ENCODE results near the gene MED6.

The MED6 gene

DNA sequence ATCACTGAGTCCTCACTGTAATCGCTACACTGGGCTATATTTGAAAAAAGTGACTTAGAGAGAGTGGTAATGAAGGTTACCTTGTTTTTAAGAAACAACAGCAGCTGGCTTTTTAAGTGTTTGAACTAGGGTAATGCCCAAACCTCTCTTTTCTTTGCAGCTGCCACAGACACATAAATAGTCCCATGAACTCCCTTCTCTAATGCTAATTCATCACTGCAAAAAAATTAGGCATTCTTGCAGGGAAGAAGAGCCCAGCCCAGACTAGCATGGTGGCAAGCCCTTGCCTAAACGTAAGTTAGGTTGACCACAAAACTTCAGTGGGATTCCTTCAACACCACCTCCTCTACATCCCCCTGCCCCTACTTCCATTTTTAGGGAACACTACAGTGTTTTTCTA, 17.9 kb upstream of the MED6 start:
- TF ChIP-seq MYC (IDR thresholded peaks at IDR 0.05; ENCODE audit: low read depth, low read length), result no peak
- TF ChIP-seq POLR2A (IDR thresholded peaks at IDR 0.05; ENCODE audit: extremely low read depth, insufficient read length), result no peak
- TF ChIP-seq, protein P1, sequence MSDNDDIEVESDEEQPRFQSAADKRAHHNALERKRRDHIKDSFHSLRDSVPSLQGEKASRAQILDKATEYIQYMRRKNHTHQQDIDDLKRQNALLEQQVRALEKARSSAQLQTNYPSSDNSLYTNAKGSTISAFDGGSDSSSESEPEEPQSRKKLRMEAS (IDR thresholded peaks at IDR 0.05; ENCODE audit: low read depth, low read length), result no peak
- TF ChIP-seq, protein P2, sequence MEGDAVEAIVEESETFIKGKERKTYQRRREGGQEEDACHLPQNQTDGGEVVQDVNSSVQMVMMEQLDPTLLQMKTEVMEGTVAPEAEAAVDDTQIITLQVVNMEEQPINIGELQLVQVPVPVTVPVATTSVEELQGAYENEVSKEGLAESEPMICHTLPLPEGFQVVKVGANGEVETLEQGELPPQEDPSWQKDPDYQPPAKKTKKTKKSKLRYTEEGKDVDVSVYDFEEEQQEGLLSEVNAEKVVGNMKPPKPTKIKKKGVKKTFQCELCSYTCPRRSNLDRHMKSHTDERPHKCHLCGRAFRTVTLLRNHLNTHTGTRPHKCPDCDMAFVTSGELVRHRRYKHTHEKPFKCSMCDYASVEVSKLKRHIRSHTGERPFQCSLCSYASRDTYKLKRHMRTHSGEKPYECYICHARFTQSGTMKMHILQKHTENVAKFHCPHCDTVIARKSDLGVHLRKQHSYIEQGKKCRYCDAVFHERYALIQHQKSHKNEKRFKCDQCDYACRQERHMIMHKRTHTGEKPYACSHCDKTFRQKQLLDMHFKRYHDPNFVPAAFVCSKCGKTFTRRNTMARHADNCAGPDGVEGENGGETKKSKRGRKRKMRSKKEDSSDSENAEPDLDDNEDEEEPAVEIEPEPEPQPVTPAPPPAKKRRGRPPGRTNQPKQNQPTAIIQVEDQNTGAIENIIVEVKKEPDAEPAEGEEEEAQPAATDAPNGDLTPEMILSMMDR (IDR thresholded peaks at IDR 0.05; ENCODE audit: low read depth, low read length), result no peak
- no peak for DNase-seq (ENCODE audit: low read depth)
- H3K4me3 ChIP-seq (ENCODE audit: low read depth, low read length), result no peak overlapping the region

- no peak overlapping the region for H3K4me3 ChIP-seq (ENCODE audit: low read depth, low read length)
- TF ChIP-seq MYC (IDR thresholded peaks at IDR 0.05; ENCODE audit: low read depth, low read length) (no peak), POLR2A (IDR thresholded peaks at IDR 0.05; ENCODE audit: extremely low read depth, insufficient read length) (no peak)
- TF ChIP-seq, protein P1 (IDR thresholded peaks at IDR 0.05; ENCODE audit: low read depth, low read length), result no peak
- TF ChIP-seq, protein P2 (IDR thresholded peaks at IDR 0.05; ENCODE audit: low read depth, low read length), result no peak
- DNase-seq (ENCODE audit: low read depth), result no peak
These were observed 16.2 kb upstream of the MED6 start for GRCh38 chr14:70616646-70617045.

DNA sequence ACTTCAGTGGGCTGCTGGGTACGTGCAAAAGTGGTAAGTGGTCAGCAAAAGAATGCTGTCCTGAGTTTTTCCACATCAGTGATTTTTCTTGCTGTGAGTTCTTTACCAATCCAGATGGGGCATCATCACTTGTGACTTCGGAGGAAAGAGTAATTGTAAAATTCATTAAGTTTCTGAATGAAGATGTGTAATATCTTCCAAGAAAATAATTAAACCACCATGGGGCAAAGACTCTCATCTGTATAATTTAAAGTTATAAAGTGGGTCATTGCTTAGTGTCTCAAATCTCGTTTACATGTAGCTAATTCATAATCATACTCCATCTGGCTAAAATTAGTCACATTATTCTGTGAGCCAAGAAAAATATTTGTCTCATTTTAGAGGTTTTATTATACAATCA, 10.8 kb upstream of the MED6 start:
- H3K4me3 ChIP-seq (ENCODE audit: low read depth, low read length), result no peak overlapping the region
- TF ChIP-seq MYC (IDR thresholded peaks at IDR 0.05; ENCODE audit: low read depth, low read length) (no peak), POLR2A (IDR thresholded peaks at IDR 0.05; ENCODE audit: extremely low read depth, insufficient read length) (no peak)
- TF ChIP-seq, protein P1 (IDR thresholded peaks at IDR 0.05; ENCODE audit: low read depth, low read length), result no peak
- TF ChIP-seq, protein P2 (IDR thresholded peaks at IDR 0.05; ENCODE audit: low read depth, low read length), result no peak
- DNase-seq (ENCODE audit: low read depth), result no peak

GRCh38 chr14:70602254-70602653, 1.8 kb upstream of the MED6 start:
- DNase-seq (ENCODE audit: low read depth), result no peak
- H3K4me3 ChIP-seq (ENCODE audit: low read depth, low read length), result no peak overlapping the region
- TF ChIP-seq, protein P2 (IDR thresholded peaks at IDR 0.05; ENCODE audit: low read depth, low read length), result no peak
- TF ChIP-seq POLR2A (IDR thresholded peaks at IDR 0.05; ENCODE audit: extremely low read depth, insufficient read length) (no peak), MYC (IDR thresholded peaks at IDR 0.05; ENCODE audit: low read depth, low read length) (no peak)
- TF ChIP-seq, protein P1 (IDR thresholded peaks at IDR 0.05; ENCODE audit: low read depth, low read length), result no peak

DNA sequence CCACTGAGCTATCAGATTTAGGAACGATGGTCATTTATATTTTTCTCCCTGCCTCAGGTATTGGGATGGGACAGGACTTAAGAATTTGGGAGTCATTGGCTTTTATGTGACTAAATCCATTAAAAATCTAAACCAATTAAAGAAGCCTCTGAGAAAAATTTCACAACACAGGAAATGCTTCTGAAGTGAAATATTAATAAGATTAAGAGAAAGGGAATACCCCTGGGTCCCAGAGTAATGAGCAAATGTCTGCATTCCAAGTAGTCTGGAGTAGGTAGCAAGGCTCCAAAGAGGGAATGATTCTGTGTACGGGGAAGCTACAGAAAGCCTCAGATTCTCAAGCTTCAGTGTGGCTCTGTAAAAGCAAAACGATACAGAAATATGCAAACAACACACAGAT, 707 bp upstream of the MED6 start:
- no peak for TF ChIP-seq MYC (IDR thresholded peaks at IDR 0.05; ENCODE audit: low read depth, low read length)
- TF ChIP-seq, protein P2 (IDR thresholded peaks at IDR 0.05; ENCODE audit: low read depth, low read length), result no peak
- TF ChIP-seq POLR2A (IDR thresholded peaks at IDR 0.05; ENCODE audit: extremely low read depth, insufficient read length), result no peak
- TF ChIP-seq, protein P1 (IDR thresholded peaks at IDR 0.05; ENCODE audit: low read depth, low read length), result no peak
- DNase-seq (ENCODE audit: low read depth), result no peak
- H3K4me3 ChIP-seq (ENCODE audit: low read depth, low read length), result peak overlapping the region; percentile 65

DNA sequence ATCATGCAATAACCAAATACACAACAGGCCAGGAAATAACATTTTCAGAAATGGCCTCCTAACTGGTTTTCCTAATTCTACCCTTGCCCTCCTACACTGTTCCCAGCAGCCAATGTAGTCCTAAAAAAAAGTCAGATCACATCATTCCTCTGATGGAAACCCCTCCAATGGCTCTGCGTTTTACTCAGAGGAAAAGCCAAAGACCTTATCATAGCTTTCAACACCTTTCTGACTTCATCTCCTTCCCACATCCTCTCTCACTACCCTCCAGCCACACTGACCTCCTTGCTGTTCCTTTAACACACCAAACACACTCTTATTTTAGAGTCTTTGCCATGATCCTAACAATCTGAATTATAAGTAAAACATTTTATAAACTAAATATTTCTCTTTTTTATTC, 1.1 kb downstream of the MED6 start:
- TF ChIP-seq, protein P2 (IDR thresholded peaks at IDR 0.05; ENCODE audit: low read depth, low read length), result no peak
- TF ChIP-seq, protein P1 (IDR thresholded peaks at IDR 0.05; ENCODE audit: low read depth, low read length), result no peak
- TF ChIP-seq MYC (IDR thresholded peaks at IDR 0.05; ENCODE audit: low read depth, low read length), result no peak
- peak overlapping the region; percentile 99 for H3K4me3 ChIP-seq (ENCODE audit: low read depth, low read length)

More for the DNA sequence above, 1.1 kb downstream of the MED6 start:
- DNase-seq (ENCODE audit: low read depth), result no peak

Data from NB4 (cell line).